GM23338 (cell line): ENCODE data around the gene TRAPPC2B. TPM values are rescaled to one million over a fixed set of nuclear protein-coding genes. Genes with fewer than 3 reads are reported as not detected.

Experiments used
- ATAC-seq: fragments of 200-7000 bp; cut with Tn5 transposase; 3 replicates; pipeline ENCODE4 v1.9.1; 2020
- DNase-seq: peaks from one replicate; pipeline ENCODE4 v3.0.0-alpha.2; 2015; ENCODE audit warnings: low spot score
- H2AFZ ChIP-seq: fragments of 200-600 bp; sonication (generic); 2 replicates; pipeline ENCODE4 v1.8.0; 2016; ENCODE audit warnings: antibody characterized with exemption, mild to moderate bottlenecking, moderate library complexity
- H3F3A ChIP-seq: fragments of 200-600 bp; sonication (generic); replicated peaks from 2 replicates; pipeline ENCODE4 v1.8.0; 2017; ENCODE audit warnings: antibody characterized with exemption, mixed run types, low read depth
- H3K27ac ChIP-seq: fragments of 200-600 bp; sonication (generic); 2 replicates; pipeline ENCODE4 v1.6.1; 2016; ENCODE audit warnings: low read depth
- H3K27me3 ChIP-seq: fragments of 200-600 bp; sonication (generic); 2 replicates; pipeline ENCODE4 v1.8.0; 2016; ENCODE audit warnings: mild to moderate bottlenecking, mixed run types, moderate library complexity; ENCODE audit not compliant: insufficient read depth
- H3K36me3 ChIP-seq: fragments of 200-600 bp; sonication (generic); 2 replicates; pipeline ENCODE4 v1.8.0; 2016; ENCODE audit warnings: mild to moderate bottlenecking; ENCODE audit not compliant: insufficient read depth
- H3K4me1 ChIP-seq: fragments of 200-600 bp; sonication (generic); 2 replicates; pipeline ENCODE4 v1.8.0; 2016; ENCODE audit warnings: mild to moderate bottlenecking, moderate library complexity; ENCODE audit not compliant: insufficient read depth
- H3K4me2 ChIP-seq: fragments of 200-600 bp; sonication (generic); 2 replicates; pipeline ENCODE4 v1.7.1; 2017; ENCODE audit warnings: mixed run types
- H3K4me3 ChIP-seq: fragments of 200-600 bp; sonication (generic); 2 replicates; pipeline ENCODE4 v1.6.1; 2016; ENCODE audit warnings: mixed run types
- H3K79me2 ChIP-seq: fragments of 200-600 bp; sonication (generic); replicated peaks from 2 replicates; pipeline ENCODE4 v1.8.0; 2017; ENCODE audit warnings: mild to moderate bottlenecking; ENCODE audit not compliant: insufficient read depth
- H3K9me2 ChIP-seq: fragments of 200-600 bp; sonication (generic); 2 replicates; pipeline ENCODE4 v1.8.0; 2017; ENCODE audit not compliant: insufficient read depth
- H4K20me1 ChIP-seq: fragments of 200-600 bp; sonication (generic); replicated peaks from 2 replicates; pipeline ENCODE4 v1.8.0; 2017; ENCODE audit warnings: mild to moderate bottlenecking; ENCODE audit not compliant: insufficient read depth
- H3K27ac Mint-ChIP-seq: 2 replicates; pipeline ENCODE4 v1.8.0; 2020; ENCODE audit warnings: inconsistent platforms, mild to moderate bottlenecking, moderate library complexity, mixed read lengths
- H3K27me3 Mint-ChIP-seq: 3 replicates; pipeline ENCODE4 v1.8.0; 2022; ENCODE audit warnings: low read depth, mild to moderate bottlenecking, moderate library complexity, mixed read lengths, inconsistent platforms; ENCODE audit not compliant: insufficient read depth, poor library complexity
- H3K36me3 Mint-ChIP-seq: 3 replicates; pipeline ENCODE4 v1.8.0; 2021; ENCODE audit warnings: low read depth, mild to moderate bottlenecking, inconsistent platforms, moderate library complexity, mixed read lengths
- H3K4me1 Mint-ChIP-seq: 3 replicates; pipeline ENCODE4 v1.8.0; 2020; ENCODE audit warnings: mild to moderate bottlenecking, inconsistent platforms, mixed read lengths
- H3K4me3 Mint-ChIP-seq: 3 replicates; pipeline ENCODE4 v1.8.0; 2021; ENCODE audit warnings: moderate library complexity, mild to moderate bottlenecking, inconsistent platforms, mixed read lengths
- H3K9me3 Mint-ChIP-seq: 3 replicates; pipeline ENCODE4 v1.8.0; 2020; ENCODE audit warnings: moderate library complexity, mild to moderate bottlenecking, inconsistent platforms, mixed read lengths
- ETS1 ChIP-seq: IDR thresholded peaks from 2 replicates; pipeline ENCODE4 v1.6.1; 2016; ENCODE audit warnings: antibody characterized with exemption
- EZH2phosphoT487 ChIP-seq: fragments of 200-600 bp; sonication (generic); IDR thresholded peaks from one replicate; pipeline ENCODE4 v1.8.1; 2018; ENCODE audit warnings: antibody characterized with exemption; ENCODE audit not compliant: unreplicated experiment
- POLR2AphosphoS5 ChIP-seq: IDR thresholded peaks from 2 replicates; pipeline ENCODE4 v1.6.1; 2016; ENCODE audit warnings: antibody characterized with exemption, low read depth
- REST ChIP-seq: IDR thresholded peaks from one replicate; pipeline ENCODE4 v1.6.1; 2018; ENCODE audit warnings: antibody characterized with exemption; ENCODE audit not compliant: unreplicated experiment
- ZNF462 ChIP-seq: fragments of 250-450 bp; sonication (Bioruptor Pico); IDR thresholded peaks from 2 replicates; pipeline ENCODE4 v1.5.0; 2020; ENCODE audit warnings: mild to moderate bottlenecking, moderate library complexity
- polyA plus RNA-seq: library from polyadenylated mRNA; unstranded; fragments of >200 nt; fragmentation: Nextera tagmentation; extraction: Ambion mirVana; gene quantifications from 2 replicates; pipeline ENCODE4 v1.2.1, GENCODE V29; 2016
- total RNA-seq: library from RNA; depleted of rRNA; stranded (reverse); fragments of >200 nt; shearing (Covaris generic); gene quantifications from 2 replicates; pipeline ENCODE4 v1.2.3, GENCODE V29; 2014

TRAPPC2B gene
- total and polyA plus RNA-seq, 2 experiments from 2014 or later, result 17.1 to 55.2 TPM

- TF ChIP-seq ETS1, result no peak
- TF ChIP-seq ZNF462, result no peak
- no peak for TF ChIP-seq POLR2AphosphoS5
- no peak for TF ChIP-seq EZH2phosphoT487
These were observed 5.9 kb upstream of the TRAPPC2B start (continued) for GRCh38 chr19:57357406-57357805.

- Mint-ChIP-seq H3K4me3 (no peak overlapping the region), H3K9me3 (no peaks in the 10 kb centered on the region), H3K27ac (no peak overlapping the region), H3K27me3 (peaks cover 6% of the 10 kb centered on the region), H3K4me1 (peaks cover 7% of the 10 kb centered on the region), H3K36me3 (peaks cover 35% of the 10 kb centered on the region)
- Histone ChIP-seq H3K9me2 (no peaks in the 10 kb centered on the region), H2AFZ (no peak overlapping the region), H3F3A (no peaks in the 10 kb centered on the region), H3K27me3 (no peaks in the 10 kb centered on the region), H3K79me2 (peaks cover 8% of the 10 kb centered on the region), H3K4me3 (no peak overlapping the region), H3K36me3 (no peaks in the 10 kb centered on the region; the same call in 1 of the 2 replicates), H3K4me2 (no peak overlapping the region), H3K4me1 (no peaks in the 10 kb centered on the region), H4K20me1 (0 out of 2 replicates have a peak, but pooled peaks cover 2% of the 10 kb centered on the region), H3K27ac (no peak overlapping the region)
- ATAC-seq (no peak), DNase-seq (no peak)
- TF ChIP-seq REST (no peak), ZNF462 (no peak)
These were observed 4.1 kb upstream of the TRAPPC2B start for GRCh38 chr19:57359300-57359699.
